HCT116 (cell line): ENCODE results near the gene NEK11.

Experiments used
- EGR1 ChIP-seq: IDR thresholded peaks from 2 replicates; pipeline ENCODE4 v1.6.1; 2012; ENCODE audit warnings: low read depth
- EZH2 ChIP-seq: fragments of 200-600 bp; sonication (generic); IDR thresholded peaks from 2 replicates; pipeline ENCODE4 v1.6.1; 2017; ENCODE audit warnings: antibody characterized with exemption, mixed run types
- EZH2phosphoT487 ChIP-seq: fragments of 200-600 bp; IDR thresholded peaks from 2 replicates; pipeline ENCODE4 v1.6.1; 2018; ENCODE audit warnings: antibody characterized with exemption, borderline replicate concordance
- JUND ChIP-seq: IDR thresholded peaks from 2 replicates; pipeline ENCODE4 v1.6.1; 2012
- MAX ChIP-seq: IDR thresholded peaks from 2 replicates; pipeline ENCODE4 v1.6.1; 2012
- POLR2A ChIP-seq: IDR thresholded peaks from 2 replicates; pipeline ENCODE4 v1.7.0; 2011; ENCODE audit warnings: borderline replicate concordance; ENCODE audit not compliant: insufficient read depth, insufficient read length; ENCODE audit errors: extremely low read depth
- POLR2AphosphoS5 ChIP-seq: IDR thresholded peaks from 2 replicates; pipeline ENCODE4 v1.6.1; 2011; ENCODE audit warnings: mild to moderate bottlenecking, low read depth, low read length, moderate library complexity
- RAD21 ChIP-seq: IDR thresholded peaks from 2 replicates; pipeline ENCODE4 v1.6.1; 2012; ENCODE audit warnings: low read depth, mild to moderate bottlenecking
- SRF ChIP-seq: IDR thresholded peaks from 2 replicates; pipeline ENCODE4 v1.6.1; 2012; ENCODE audit warnings: low read depth
- YY1 ChIP-seq: IDR thresholded peaks from 2 replicates; pipeline ENCODE4 v1.6.1; 2011; ENCODE audit warnings: low read length, low read depth, moderate library complexity, mild to moderate bottlenecking; ENCODE audit not compliant: insufficient replicate concordance; ENCODE audit errors: extremely low read depth
- ZNF274 ChIP-seq: fragments of 200-500 bp; sonication (Bioruptor generic); IDR thresholded peaks from 2 replicates; pipeline ENCODE4 v1.6.1; 2014; ENCODE audit warnings: mild to moderate bottlenecking, low read depth, low read length, inconsistent platforms
- TF ChIP-seq, protein P1 (sequence below), 3 experiments: fragments of 200-600 bp in 1 of 3; sonication (generic) in 1 of 3; IDR thresholded peaks in 2 of 3; conservative IDR thresholded peaks in 1 of 3; 2 replicates each; pipeline ENCODE4 v1.5.1; 2012 to 2017; ENCODE audit warnings: low read depth in 2 of 3, low read length in 2 of 3, antibody characterized with exemption in 1 of 3, borderline replicate concordance in 1 of 3, control low read depth in 1 of 3, mild to moderate bottlenecking in 1 of 3, mixed read lengths in 1 of 3, mixed run types in 1 of 3, moderate library complexity in 1 of 3; ENCODE audit not compliant: insufficient read depth in 1 of 3
- TF ChIP-seq, protein P2 (sequence below): IDR thresholded peaks from 2 replicates; pipeline ENCODE4 v1.6.1; 2012; ENCODE audit warnings: low read depth

GRCh38 chr3:131353016-131353877 lies 326.6 kb downstream of the NEK11 start:
- TF ChIP-seq, protein P1, sequence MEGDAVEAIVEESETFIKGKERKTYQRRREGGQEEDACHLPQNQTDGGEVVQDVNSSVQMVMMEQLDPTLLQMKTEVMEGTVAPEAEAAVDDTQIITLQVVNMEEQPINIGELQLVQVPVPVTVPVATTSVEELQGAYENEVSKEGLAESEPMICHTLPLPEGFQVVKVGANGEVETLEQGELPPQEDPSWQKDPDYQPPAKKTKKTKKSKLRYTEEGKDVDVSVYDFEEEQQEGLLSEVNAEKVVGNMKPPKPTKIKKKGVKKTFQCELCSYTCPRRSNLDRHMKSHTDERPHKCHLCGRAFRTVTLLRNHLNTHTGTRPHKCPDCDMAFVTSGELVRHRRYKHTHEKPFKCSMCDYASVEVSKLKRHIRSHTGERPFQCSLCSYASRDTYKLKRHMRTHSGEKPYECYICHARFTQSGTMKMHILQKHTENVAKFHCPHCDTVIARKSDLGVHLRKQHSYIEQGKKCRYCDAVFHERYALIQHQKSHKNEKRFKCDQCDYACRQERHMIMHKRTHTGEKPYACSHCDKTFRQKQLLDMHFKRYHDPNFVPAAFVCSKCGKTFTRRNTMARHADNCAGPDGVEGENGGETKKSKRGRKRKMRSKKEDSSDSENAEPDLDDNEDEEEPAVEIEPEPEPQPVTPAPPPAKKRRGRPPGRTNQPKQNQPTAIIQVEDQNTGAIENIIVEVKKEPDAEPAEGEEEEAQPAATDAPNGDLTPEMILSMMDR (IDR thresholded peaks at IDR 0.05 in 2 of 3, conservative IDR thresholded peaks at IDR 0.05 in 1 of 3; ENCODE audit: borderline replicate concordance in 1 of 3, insufficient read depth in 1 of 3, low read depth in 2 of 3, low read length in 2 of 3): no peak
- no peak for TF ChIP-seq POLR2AphosphoS5
- no peak for TF ChIP-seq ZNF274
- TF ChIP-seq MAX: no peak
- no peak for TF ChIP-seq JUND
- TF ChIP-seq POLR2A: no peak
- TF ChIP-seq EZH2: no peak
- no peak for TF ChIP-seq RAD21
- TF ChIP-seq SRF: no peak
- no peak for TF ChIP-seq EZH2phosphoT487
- TF ChIP-seq YY1: no peak
- TF ChIP-seq, protein P2, sequence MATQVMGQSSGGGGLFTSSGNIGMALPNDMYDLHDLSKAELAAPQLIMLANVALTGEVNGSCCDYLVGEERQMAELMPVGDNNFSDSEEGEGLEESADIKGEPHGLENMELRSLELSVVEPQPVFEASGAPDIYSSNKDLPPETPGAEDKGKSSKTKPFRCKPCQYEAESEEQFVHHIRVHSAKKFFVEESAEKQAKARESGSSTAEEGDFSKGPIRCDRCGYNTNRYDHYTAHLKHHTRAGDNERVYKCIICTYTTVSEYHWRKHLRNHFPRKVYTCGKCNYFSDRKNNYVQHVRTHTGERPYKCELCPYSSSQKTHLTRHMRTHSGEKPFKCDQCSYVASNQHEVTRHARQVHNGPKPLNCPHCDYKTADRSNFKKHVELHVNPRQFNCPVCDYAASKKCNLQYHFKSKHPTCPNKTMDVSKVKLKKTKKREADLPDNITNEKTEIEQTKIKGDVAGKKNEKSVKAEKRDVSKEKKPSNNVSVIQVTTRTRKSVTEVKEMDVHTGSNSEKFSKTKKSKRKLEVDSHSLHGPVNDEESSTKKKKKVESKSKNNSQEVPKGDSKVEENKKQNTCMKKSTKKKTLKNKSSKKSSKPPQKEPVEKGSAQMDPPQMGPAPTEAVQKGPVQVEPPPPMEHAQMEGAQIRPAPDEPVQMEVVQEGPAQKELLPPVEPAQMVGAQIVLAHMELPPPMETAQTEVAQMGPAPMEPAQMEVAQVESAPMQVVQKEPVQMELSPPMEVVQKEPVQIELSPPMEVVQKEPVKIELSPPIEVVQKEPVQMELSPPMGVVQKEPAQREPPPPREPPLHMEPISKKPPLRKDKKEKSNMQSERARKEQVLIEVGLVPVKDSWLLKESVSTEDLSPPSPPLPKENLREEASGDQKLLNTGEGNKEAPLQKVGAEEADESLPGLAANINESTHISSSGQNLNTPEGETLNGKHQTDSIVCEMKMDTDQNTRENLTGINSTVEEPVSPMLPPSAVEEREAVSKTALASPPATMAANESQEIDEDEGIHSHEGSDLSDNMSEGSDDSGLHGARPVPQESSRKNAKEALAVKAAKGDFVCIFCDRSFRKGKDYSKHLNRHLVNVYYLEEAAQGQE: no peak
- no peak for TF ChIP-seq EGR1
